NCI-H1930 (cell line): Measurements from ENCODE around the gene PAK4.

ENCODE experiments used
- DNase-seq, 2 experiments: peaks; one replicate each; lab custom pipeline; 2025; lab: John Stamatoyannopoulos, UW

Gene PAK4

GRCh38 chr19:39180749-39181148 lies 55.2 kb downstream of the PAK4 start:
- DNase-seq = no peak

- DNase-seq = no peak
Observed at GRCh38 chr19:39181500-39182173, 56.1 kb downstream of the PAK4 start.

- no peak for DNase-seq
Observed at GRCh38 chr19:39182174-39182505, 56.6 kb downstream of the PAK4 start.

DNA sequence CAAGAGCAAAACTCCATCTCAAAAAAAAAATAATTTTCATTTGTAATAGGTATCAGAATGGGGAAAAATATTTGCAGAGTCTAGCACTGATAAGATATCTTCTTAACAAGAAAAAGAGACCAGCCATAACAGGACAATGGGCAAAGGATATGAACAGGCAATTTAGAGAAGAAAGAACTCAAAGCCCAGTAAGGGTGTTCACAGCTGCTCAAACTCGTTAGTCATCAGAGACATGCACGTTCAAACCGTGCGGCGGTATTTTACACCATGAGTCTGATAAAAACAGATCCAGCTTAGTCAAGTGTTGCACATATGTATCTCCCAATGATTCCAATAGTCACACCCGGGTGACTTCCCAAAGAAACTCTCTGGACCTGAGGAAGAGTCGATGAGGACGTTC lies 57.5 kb downstream of the PAK4 start:
- DNase-seq = no peak

GRCh38 chr19:39186391-39186790 lies 60.8 kb downstream of the PAK4 start:
- no peak for DNase-seq

DNA sequence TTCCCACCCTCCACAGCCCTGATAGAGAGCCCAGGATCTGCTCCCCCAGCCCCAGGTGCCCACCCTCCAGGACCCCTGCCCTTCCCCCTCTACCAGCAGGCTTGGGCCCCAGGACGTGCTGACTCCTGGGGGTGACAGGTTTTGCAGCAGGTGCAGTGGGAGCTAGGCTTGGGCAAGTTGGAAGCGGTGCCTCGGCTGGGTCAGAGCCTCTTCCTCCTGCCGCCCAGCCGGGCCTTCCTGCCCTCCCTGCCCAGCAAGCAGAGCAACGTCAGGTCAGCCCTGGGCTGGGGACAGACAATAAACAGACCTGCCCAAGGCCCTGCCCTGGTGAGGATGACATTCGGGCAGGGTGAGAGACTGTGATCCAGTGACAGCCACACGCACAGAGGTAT lies 62.0 kb downstream of the PAK4 start:
- no peak for DNase-seq

DNA sequence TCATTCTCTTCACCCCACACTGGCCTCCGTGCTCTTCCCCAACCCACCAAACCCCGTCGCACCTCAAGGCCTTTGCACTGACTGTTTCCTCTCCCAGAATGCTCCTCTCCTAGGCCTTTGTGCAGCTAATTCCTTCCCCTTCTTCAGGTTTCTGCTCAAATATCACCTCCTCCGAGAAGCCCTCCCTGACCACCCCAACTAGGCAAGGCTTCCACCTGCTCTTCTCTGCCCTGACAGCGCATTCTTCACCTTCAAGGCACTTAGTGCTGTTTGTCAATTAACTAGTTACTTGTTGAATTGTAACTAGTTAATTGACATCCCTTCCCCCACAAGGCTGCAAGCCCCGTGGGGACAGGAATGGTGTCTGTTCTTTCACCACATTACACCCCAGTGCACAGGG lies 63.4 kb downstream of the PAK4 start:
- no peak for DNase-seq

DNA sequence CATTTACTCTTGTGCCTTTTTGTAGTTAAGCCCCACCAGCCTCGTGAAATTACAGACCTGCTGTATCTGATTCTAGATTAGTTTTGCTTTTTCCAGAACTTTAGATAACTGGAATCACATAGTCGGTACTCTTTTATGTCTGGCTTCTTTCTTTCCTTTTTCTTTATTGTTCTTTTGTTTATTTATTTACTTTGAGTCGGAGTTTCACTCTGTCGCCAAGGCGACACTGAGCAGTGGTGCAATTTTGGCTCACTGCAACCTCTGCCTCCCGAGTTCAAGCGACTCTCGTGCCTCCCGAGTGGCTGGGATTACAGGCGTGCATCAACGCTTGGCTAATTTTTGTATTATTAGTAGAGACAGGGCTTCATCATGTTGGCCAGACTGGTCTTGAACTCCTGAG lies 65.2 kb downstream of the PAK4 start:
- DNase-seq = no peak

- DNase-seq = no peak
Observed at GRCh38 chr19:39192846-39193245, 67.3 kb downstream of the PAK4 start.

- no peak for DNase-seq
Observed at GRCh38 chr19:39193803-39194202, 68.2 kb downstream of the PAK4 start.

GRCh38 chr19:39194832-39195542 lies 69.4 kb downstream of the PAK4 start:
- no peak for DNase-seq

DNA sequence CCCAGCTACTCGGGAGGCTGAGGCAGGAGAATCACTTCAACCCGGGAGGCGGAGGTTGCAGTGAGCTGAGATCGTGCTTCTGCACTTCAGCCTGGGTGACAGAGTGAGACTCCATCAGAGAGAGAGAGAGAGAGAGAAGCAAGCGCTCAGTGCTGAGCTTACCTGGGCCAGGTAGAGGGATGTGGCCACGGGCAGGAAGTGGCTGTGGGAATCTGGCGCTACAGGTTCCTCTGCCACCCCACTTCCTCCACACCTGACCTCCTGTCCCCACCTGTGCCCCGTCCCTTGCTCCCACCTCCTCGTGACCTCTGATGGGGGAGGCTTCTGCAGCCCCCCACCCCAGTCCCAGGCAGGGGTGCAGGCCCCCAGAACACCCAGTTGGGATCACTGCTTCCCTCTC lies 70.2 kb downstream of the PAK4 start:
- DNase-seq = no peak

GRCh38 chr19:39196320-39196719 lies 70.7 kb downstream of the PAK4 start:
- DNase-seq = no peak

- no peak for DNase-seq
Observed at GRCh38 chr19:39196860-39197562, 71.4 kb downstream of the PAK4 start, which contains the start of gene NCCRP1. Gene NCCRP1 (plus strand): TSS chr19:39196964. CDS start chr19:39196983, 19 bp downstream.

- no peak for DNase-seq
Observed at GRCh38 chr19:39197808-39198207, 72.2 kb downstream of the PAK4 start.

DNA sequence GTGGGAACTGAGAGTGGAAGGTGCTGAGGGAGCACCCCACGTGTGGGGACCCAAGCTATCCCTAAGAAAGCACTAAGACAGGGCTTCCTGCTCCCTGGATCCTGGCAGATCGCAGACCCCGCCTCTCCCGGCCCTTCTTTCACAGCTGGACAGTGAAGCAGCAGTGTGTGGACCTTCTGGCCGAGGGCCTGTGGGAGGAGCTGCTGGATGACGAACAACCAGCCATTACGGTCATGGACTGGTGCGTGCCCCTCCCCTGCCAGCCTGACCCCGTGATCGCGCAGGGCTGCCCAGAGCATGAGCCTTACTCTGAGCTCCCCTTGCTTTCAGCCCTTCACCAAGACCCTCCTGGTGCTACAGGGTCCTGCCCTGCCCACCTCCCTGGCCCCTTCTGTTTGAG lies 73.4 kb downstream of the PAK4 start:
- no peak for DNase-seq

GRCh38 chr19:39200066-39200802 lies 74.6 kb downstream of the PAK4 start:
- no peak for DNase-seq

DNA sequence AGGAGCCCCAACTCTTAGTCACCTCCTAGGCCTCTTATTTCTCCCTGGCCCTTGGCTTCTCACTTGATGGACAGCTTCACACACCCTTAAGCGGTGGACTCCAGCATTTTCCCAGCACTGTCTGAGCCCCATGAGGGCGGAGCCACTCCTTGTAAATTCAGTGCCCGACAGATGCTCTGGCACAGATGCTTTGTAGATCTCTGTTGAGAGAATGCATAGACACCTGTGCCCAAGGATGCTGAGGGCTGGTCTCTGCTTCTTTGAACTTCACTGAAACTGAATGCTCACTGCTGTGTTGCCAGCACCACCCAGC lies 75.2 kb downstream of the PAK4 start:
- DNase-seq = no peak

DNA sequence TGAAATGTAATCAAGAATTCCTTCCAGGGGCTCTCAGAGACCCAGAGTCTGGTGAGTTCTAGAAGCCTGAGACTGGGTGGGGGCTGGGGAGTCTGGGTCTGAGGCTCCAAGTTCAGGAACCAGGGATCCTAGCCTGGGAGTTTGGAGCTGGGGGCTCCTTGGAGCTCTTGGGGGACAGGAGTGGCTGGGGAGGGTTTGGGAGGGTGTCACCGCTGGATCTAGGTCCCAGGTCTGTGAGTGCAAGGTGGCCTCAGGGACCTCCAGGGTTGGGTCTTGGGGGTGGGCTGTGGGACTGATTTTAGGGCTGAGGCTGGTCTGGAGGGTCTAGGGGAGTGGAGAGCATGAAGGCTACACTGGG lies 77.4 kb downstream of the PAK4 start:
- DNase-seq = no peak

DNA sequence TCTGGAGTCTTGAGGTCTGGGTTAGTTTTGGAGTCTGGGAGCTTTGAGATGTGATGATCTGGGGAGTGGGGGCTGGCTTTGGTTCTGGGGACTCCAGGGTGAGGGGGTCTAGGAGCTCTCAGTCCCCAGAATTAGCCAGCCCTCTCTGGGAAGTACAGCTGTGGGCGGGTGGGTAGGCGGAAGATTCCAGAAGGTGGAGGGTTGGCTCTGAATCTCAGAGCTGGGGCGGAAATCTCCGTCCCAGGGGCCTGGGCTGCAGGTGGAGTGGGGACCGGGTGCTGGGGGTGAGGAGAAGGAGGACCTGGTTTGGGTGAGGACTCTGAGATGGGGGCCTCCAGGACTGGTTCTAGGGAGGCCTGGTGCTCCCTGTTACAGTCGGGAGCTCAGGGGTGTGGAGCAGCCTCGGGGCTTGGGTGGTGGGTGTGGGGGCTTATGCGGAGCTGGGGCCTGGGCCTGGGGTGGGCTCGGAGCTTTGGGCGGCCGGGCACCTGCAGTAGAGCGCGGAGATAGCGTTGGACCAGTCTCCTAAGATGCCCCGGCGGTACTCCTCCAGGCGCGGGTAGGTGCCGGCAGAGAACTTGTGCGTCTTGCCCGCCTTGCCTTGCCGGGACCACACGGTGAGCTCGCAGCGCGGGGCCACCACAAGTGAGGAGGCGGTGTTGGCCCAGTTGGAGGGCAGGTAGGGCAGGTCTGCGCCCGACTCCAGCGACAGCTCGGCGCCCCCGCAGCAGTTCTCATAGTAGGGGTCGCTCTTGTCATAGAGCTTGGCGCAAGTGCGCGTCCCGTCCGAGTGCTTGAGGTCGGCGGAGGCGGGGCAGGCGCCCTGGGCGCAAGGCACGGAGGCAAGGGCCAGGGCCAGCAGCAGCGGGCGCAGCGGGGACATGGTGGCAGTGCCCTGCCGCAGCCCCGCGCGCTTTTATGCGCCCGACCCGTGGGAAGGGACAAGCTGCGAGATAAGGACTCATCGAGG lies 78.1 kb downstream of the PAK4 start, which contains the start of gene SYCN:
SYCN (minus strand) TSS at position 892 of the 970 bp plus-strand sequence; CDS start at position 883, 9 bp downstream.
- DNase-seq = no peak

DNA sequence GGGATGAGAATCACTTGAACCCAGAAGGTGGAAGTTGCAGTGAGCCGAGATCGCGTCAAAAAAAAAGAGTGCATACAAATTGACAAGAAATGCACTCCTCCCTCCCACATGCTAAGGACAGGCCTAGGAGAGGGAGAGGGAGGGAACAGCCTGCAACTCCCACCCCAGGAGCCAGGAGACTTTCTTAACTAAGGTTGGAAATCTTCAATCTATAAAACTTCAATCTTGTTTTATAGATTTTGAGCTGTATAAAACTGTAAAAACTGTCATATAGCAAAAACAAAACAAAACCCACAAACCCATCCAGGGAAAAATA lies 79.8 kb downstream of the PAK4 start:
- no peak for DNase-seq

DNA sequence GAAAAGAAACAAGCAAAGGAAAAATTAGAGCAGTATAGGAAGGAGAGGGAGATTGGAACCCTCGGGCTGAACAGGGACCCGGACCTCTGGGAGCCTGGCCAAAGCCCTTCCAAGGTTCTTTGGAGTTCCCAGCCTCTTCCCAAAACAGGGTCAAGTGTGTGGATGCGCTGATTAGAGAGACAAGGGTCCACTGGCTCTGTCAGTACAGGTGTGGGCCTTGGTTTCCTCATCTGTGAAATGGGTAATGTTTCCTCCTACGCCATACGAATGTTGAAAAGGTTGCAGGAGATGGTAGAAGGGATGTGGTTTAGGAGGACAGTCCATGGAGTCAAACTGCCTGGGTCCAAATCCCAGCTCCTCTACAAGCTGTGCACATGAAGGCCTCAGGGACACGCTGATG lies 80.5 kb downstream of the PAK4 start:
- DNase-seq = no peak
